WTC11 (cell line): ENCODE measurements around the gene CEP126. TPM values are rescaled to one million over a fixed set of nuclear protein-coding genes. Genes with fewer than 3 reads are reported as not detected.

ENCODE experiments used
- ATAC-seq: fragments of 200-7000 bp; cut with Tn5 transposase; 2 replicates; pipeline ENCODE4 v1.10.0; 2021; ENCODE audit warnings: mild to moderate bottlenecking, moderate library complexity
- CTCF ChIA-PET: fragments of 300-600 bp; sonication (Branson Sonifier 250); formaldehyde crosslinking; loops from one replicate; lab custom pipeline; 2021; ENCODE audit warnings: antibody characterized with exemption; lab: Charles Lee
- POLR2A ChIA-PET: fragments of 350-600 bp; sonication (Branson Sonifier 250); formaldehyde crosslinking; loops from one replicate; lab custom pipeline; 2021; ENCODE audit warnings: antibody characterized with exemption; lab: Charles Lee
- DNase-seq: peaks from one replicate; pipeline ENCODE4 v3.0.0; 2021; ENCODE audit warnings: low spot score
- H3K27ac Mint-ChIP-seq: 2 replicates; pipeline ENCODE4 v1.8.0; 2021; ENCODE audit warnings: mixed read lengths
- H3K27me3 Mint-ChIP-seq: 2 replicates; pipeline ENCODE4 v1.8.0; 2021; ENCODE audit warnings: low read depth, mild to moderate bottlenecking, moderate library complexity, mixed read lengths
- H3K36me3 Mint-ChIP-seq: 2 replicates; pipeline ENCODE4 v1.8.0; 2021; ENCODE audit warnings: mixed read lengths
- H3K4me1 Mint-ChIP-seq: 2 replicates; pipeline ENCODE4 v1.8.0; 2022; ENCODE audit warnings: mixed read lengths
- H3K4me3 Mint-ChIP-seq: 2 replicates; pipeline ENCODE4 v1.8.0; 2021; ENCODE audit warnings: mild to moderate bottlenecking, moderate library complexity, mixed read lengths
- H3K9me3 Mint-ChIP-seq: 2 replicates; pipeline ENCODE4 v1.8.0; 2021; ENCODE audit warnings: mixed read lengths
- ATF3 ChIP-seq: sonication (generic); formaldehyde crosslinking; conservative IDR thresholded peaks from 2 replicates; pipeline ENCODE4 v1.8.1; 2022; ENCODE audit warnings: mild to moderate bottlenecking, missing genetic modification reagents
- GABPB1 ChIP-seq: sonication (generic); formaldehyde crosslinking; IDR thresholded peaks from 2 replicates; pipeline ENCODE4 v1.8.1; 2023; ENCODE audit warnings: mild to moderate bottlenecking, missing genetic modification reagents
- JAZF1 ChIP-seq: fragments of 250-450 bp; sonication (Bioruptor Pico); IDR thresholded peaks from 2 replicates; pipeline ENCODE4 v1.9.0; 2021; ENCODE audit warnings: moderate library complexity, mild to moderate bottlenecking, inconsistent platforms
- MLX ChIP-seq: sonication (generic); formaldehyde crosslinking; IDR thresholded peaks from 2 replicates; pipeline ENCODE4 v1.8.1; 2023; ENCODE audit warnings: mild to moderate bottlenecking, missing genetic modification reagents, moderate library complexity
- MYBL2 ChIP-seq: sonication (generic); formaldehyde crosslinking; IDR thresholded peaks from 2 replicates; pipeline ENCODE4 v1.8.1; 2023; ENCODE audit warnings: mild to moderate bottlenecking, moderate library complexity, missing genetic modification reagents
- NFYB ChIP-seq: sonication (generic); formaldehyde crosslinking; conservative IDR thresholded peaks from 2 replicates; pipeline ENCODE4 v1.8.0; 2022; ENCODE audit warnings: low read depth, missing genetic modification reagents
- NR1H2 ChIP-seq: sonication (generic); formaldehyde crosslinking; IDR thresholded peaks from 2 replicates; pipeline ENCODE4 v1.9.0; 2021; ENCODE audit warnings: mild to moderate bottlenecking, moderate library complexity, missing genetic modification reagents
- RELA ChIP-seq: sonication (generic); formaldehyde crosslinking; IDR thresholded peaks from 2 replicates; pipeline ENCODE4 v1.8.1; 2022; ENCODE audit warnings: missing genetic modification reagents, mild to moderate bottlenecking, borderline replicate concordance
- SMAD4 ChIP-seq: sonication (generic); formaldehyde crosslinking; IDR thresholded peaks from 2 replicates; pipeline ENCODE4 v1.8.0; 2022; ENCODE audit warnings: mild to moderate bottlenecking, missing genetic modification reagents
- SOX15 ChIP-seq: fragments of 250-450 bp; sonication (Bioruptor Pico); IDR thresholded peaks from 2 replicates; pipeline ENCODE4 v1.9.0; 2021; ENCODE audit warnings: mild to moderate bottlenecking
- TEAD4 ChIP-seq: sonication (generic); formaldehyde crosslinking; IDR thresholded peaks from 2 replicates; pipeline ENCODE4 v1.8.0; 2022; ENCODE audit warnings: mild to moderate bottlenecking, missing genetic modification reagents
- ZNF232 ChIP-seq: sonication (generic); formaldehyde crosslinking; IDR thresholded peaks from 2 replicates; pipeline ENCODE4 v1.8.0; 2022; ENCODE audit warnings: mild to moderate bottlenecking, missing genetic modification reagents
- ZNF263 ChIP-seq: sonication (generic); formaldehyde crosslinking; IDR thresholded peaks from 2 replicates; pipeline ENCODE4 v1.8.1; 2022; ENCODE audit warnings: low read depth, mild to moderate bottlenecking, moderate library complexity, missing genetic modification reagents
- ZNF423 ChIP-seq: fragments of 250-450 bp; sonication (Bioruptor Pico); IDR thresholded peaks from 2 replicates; pipeline ENCODE4 v2.1.2; 2022; ENCODE audit warnings: mild to moderate bottlenecking, moderate library complexity
- total RNA-seq: library from RNA; stranded (reverse); gene quantifications from 3 replicates; pipeline ENCODE4 v1.2.3, GENCODE V29; 2021
- TF ChIP-seq, protein P1 (sequence below): sonication (generic); formaldehyde crosslinking; IDR thresholded peaks from 2 replicates; pipeline ENCODE4 v1.8.0; 2023; ENCODE audit warnings: missing genetic modification reagents, mild to moderate bottlenecking, borderline replicate concordance
- TF ChIP-seq, protein P2 (sequence below): fragments of 200-600 bp; IDR thresholded peaks from 2 replicates; pipeline ENCODE4 v1.8.0; 2022; ENCODE audit warnings: antibody characterized with exemption

The CEP126 gene
- total RNA-seq, 1 experiment from 2014 or later = 2.4 TPM

GRCh38 chr11:102006835-102007566, 92.2 kb downstream of the CEP126 start (continued):
- TF ChIP-seq, protein P1, sequence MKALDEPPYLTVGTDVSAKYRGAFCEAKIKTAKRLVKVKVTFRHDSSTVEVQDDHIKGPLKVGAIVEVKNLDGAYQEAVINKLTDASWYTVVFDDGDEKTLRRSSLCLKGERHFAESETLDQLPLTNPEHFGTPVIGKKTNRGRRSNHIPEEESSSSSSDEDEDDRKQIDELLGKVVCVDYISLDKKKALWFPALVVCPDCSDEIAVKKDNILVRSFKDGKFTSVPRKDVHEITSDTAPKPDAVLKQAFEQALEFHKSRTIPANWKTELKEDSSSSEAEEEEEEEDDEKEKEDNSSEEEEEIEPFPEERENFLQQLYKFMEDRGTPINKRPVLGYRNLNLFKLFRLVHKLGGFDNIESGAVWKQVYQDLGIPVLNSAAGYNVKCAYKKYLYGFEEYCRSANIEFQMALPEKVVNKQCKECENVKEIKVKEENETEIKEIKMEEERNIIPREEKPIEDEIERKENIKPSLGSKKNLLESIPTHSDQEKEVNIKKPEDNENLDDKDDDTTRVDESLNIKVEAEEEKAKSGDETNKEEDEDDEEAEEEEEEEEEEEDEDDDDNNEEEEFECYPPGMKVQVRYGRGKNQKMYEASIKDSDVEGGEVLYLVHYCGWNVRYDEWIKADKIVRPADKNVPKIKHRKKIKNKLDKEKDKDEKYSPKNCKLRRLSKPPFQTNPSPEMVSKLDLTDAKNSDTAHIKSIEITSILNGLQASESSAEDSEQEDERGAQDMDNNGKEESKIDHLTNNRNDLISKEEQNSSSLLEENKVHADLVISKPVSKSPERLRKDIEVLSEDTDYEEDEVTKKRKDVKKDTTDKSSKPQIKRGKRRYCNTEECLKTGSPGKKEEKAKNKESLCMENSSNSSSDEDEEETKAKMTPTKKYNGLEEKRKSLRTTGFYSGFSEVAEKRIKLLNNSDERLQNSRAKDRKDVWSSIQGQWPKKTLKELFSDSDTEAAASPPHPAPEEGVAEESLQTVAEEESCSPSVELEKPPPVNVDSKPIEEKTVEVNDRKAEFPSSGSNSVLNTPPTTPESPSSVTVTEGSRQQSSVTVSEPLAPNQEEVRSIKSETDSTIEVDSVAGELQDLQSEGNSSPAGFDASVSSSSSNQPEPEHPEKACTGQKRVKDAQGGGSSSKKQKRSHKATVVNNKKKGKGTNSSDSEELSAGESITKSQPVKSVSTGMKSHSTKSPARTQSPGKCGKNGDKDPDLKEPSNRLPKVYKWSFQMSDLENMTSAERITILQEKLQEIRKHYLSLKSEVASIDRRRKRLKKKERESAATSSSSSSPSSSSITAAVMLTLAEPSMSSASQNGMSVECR (CRISPR knock-in tag) = no peak

- ChIA-PET POLR2A (no interaction called here), CTCF (interaction anchor here (0.6 to 4.0 kb wide), 33 partner anchors 8 to 600 kb away, joined by 3 to 116 read pairs (median 4); partner anchors contain the start of genes CEP126 and CFAP300)
- no peak for DNase-seq
- peaks cover 6% of the 10 kb centered on the region for H3K4me1 Mint-ChIP-seq
- ATAC-seq = no peak
- no peaks in the 10 kb centered on the region; the same call in 1 of the 2 replicates for H3K27me3 Mint-ChIP-seq
- TF ChIP-seq SOX15 (no peak), RELA (no peak), GABPB1 (0 out of 2 replicates have a peak, but pooled peaks have one; percentile 28), ZNF232 (CRISPR knock-in tag) (no peak), NFYB (CRISPR knock-in tag) (no peak)
- TF ChIP-seq, protein P2, sequence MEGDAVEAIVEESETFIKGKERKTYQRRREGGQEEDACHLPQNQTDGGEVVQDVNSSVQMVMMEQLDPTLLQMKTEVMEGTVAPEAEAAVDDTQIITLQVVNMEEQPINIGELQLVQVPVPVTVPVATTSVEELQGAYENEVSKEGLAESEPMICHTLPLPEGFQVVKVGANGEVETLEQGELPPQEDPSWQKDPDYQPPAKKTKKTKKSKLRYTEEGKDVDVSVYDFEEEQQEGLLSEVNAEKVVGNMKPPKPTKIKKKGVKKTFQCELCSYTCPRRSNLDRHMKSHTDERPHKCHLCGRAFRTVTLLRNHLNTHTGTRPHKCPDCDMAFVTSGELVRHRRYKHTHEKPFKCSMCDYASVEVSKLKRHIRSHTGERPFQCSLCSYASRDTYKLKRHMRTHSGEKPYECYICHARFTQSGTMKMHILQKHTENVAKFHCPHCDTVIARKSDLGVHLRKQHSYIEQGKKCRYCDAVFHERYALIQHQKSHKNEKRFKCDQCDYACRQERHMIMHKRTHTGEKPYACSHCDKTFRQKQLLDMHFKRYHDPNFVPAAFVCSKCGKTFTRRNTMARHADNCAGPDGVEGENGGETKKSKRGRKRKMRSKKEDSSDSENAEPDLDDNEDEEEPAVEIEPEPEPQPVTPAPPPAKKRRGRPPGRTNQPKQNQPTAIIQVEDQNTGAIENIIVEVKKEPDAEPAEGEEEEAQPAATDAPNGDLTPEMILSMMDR = peak; percentile 34
- no peaks in the 10 kb centered on the region for H3K9me3 Mint-ChIP-seq
- no peaks in the 10 kb centered on the region for H3K36me3 Mint-ChIP-seq
- H3K4me3 Mint-ChIP-seq = no peak overlapping the region
- no peak overlapping the region for H3K27ac Mint-ChIP-seq
Measured at GRCh38 chr11:102007567-102008437, 93.0 kb downstream of the CEP126 start.

GRCh38 chr11:102010776-102011494, 96.1 kb downstream of the CEP126 start:
- no peak overlapping the region for H3K4me3 Mint-ChIP-seq
- peak; percentile 79 for DNase-seq
- ChIA-PET POLR2A (interaction anchor here (0.7 to 1.0 kb wide), 2 partner anchors 100 to 144 kb away, joined by 3 read pairs; no protein-coding TSS in a partner anchor), CTCF (interaction anchor here (1.0 kb wide), 1 partner anchor 258 kb away, joined by 3 read pairs; no protein-coding TSS in a partner anchor)
- ATAC-seq = peak; percentile 99
- TF ChIP-seq NR1H2 (CRISPR knock-in tag) (no peak), TEAD4 (CRISPR knock-in tag) (0 out of 2 replicates have a peak, but pooled peaks have one; percentile 23)
- H3K4me1 Mint-ChIP-seq = peaks cover 2% of the 10 kb centered on the region; the same call in 1 of the 2 replicates
- no peaks in the 10 kb centered on the region for H3K9me3 Mint-ChIP-seq
- H3K27me3 Mint-ChIP-seq = no peaks in the 10 kb centered on the region; the same call in 1 of the 2 replicates
- H3K27ac Mint-ChIP-seq = no peak overlapping the region
- no peaks in the 10 kb centered on the region for H3K36me3 Mint-ChIP-seq

- ChIA-PET CTCF (interaction anchor here (0.9 kb wide), 1 partner anchor 152 kb away, joined by 3 read pairs; no protein-coding TSS in a partner anchor), POLR2A (no interaction called here)
- TF ChIP-seq MLX (CRISPR knock-in tag) (no peak), SMAD4 (no peak), ZNF263 (no peak), ZNF423 (CRISPR knock-in tag) (no peak), JAZF1 (no peak), MYBL2 (CRISPR knock-in tag) (no peak), ATF3 (CRISPR knock-in tag) (no peak)
- TF ChIP-seq, protein P2 = no peak
Measured at GRCh38 chr11:102012946-102013345, 98.1 kb downstream of the CEP126 start.

More at GRCh38 chr11:102012946-102013345, 98.1 kb downstream of the CEP126 start:
- 0 out of 2 replicates have a peak, but pooled peaks cover 2% of the 10 kb centered on the region for H3K4me1 Mint-ChIP-seq
- H3K36me3 Mint-ChIP-seq = no peaks in the 10 kb centered on the region
- H3K27me3 Mint-ChIP-seq = no peaks in the 10 kb centered on the region; the same call in 1 of the 2 replicates
- DNase-seq (no peak), ATAC-seq (no peak)
- no peaks in the 10 kb centered on the region for H3K9me3 Mint-ChIP-seq
- no peak overlapping the region for H3K4me3 Mint-ChIP-seq
- H3K27ac Mint-ChIP-seq = no peak overlapping the region
